SK-N-MC (cell line): ENCODE results near the gene GPX4.

Experiments used
- EZH2 ChIP-seq: fragments of 200-600 bp; sonication (generic); IDR thresholded peaks from one replicate; pipeline ENCODE4 v1.6.1; 2017; ENCODE audit warnings: antibody characterized with exemption
- FOXP2 ChIP-seq: optimal IDR thresholded peaks from 2 replicates; pipeline ENCODE3; 2011; ENCODE audit warnings: mild to moderate bottlenecking, moderate library complexity; ENCODE audit not compliant: insufficient read depth; ENCODE audit errors: extremely low read length, control extremely low read depth
- POLR2AphosphoS5 ChIP-seq: IDR thresholded peaks from 2 replicates; pipeline ENCODE4 v1.6.1; 2012; ENCODE audit warnings: mild to moderate bottlenecking, low read depth, low read length, borderline replicate concordance

DNA sequence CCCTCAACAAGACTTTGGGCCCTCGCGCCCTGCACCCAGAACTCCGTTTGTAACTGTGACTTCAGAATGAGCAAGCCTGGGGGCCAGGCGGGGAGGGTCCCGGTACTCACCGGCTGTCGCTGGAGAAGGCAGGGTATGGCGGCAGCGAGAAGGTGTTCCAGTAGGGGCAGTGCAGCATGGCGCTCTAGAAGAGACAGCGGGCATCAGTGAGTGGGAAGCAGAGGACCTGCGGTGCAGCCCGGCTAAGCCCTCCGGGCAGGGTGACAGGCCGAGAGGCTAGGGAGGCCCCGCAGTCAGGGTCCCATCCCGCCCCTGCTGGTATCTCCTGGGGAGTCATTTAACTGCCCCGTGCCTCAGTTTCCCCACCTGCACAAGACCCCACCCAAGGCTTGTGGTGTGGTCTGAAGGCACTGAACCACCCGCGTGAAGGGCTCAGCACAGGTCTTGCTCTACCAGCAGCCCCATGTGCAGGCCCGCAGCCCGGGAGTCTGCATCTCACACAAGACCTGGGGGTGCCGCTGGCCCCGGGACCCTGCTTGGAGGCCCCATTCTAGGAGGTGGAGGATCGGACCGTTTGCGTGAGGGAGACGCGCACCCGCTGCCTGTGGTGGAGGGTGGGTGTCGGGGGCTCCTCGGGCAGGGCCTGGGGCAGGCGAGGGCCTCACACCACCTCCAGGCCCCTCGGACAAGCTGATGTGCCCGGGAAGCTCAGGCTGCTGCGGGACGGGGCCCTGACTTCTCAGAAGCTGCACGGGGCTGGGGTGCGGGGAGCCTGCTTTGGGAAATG, 45.7 kb downstream of the GPX4 start:
- TF ChIP-seq EZH2 (no peak), POLR2AphosphoS5 (no peak), FOXP2 (no peak)
